Measurements from ENCODE around the gene TMEM239.
A peak's percentile ranks its signal among the peaks of the same experiment; 100 is the strongest.
"Not testable (repeated sequence)": the region's sequence is repeated elsewhere in the genome, so short reads cannot be mapped to it uniquely, and the experiment has no call there.

The TMEM239 gene

DNA sequence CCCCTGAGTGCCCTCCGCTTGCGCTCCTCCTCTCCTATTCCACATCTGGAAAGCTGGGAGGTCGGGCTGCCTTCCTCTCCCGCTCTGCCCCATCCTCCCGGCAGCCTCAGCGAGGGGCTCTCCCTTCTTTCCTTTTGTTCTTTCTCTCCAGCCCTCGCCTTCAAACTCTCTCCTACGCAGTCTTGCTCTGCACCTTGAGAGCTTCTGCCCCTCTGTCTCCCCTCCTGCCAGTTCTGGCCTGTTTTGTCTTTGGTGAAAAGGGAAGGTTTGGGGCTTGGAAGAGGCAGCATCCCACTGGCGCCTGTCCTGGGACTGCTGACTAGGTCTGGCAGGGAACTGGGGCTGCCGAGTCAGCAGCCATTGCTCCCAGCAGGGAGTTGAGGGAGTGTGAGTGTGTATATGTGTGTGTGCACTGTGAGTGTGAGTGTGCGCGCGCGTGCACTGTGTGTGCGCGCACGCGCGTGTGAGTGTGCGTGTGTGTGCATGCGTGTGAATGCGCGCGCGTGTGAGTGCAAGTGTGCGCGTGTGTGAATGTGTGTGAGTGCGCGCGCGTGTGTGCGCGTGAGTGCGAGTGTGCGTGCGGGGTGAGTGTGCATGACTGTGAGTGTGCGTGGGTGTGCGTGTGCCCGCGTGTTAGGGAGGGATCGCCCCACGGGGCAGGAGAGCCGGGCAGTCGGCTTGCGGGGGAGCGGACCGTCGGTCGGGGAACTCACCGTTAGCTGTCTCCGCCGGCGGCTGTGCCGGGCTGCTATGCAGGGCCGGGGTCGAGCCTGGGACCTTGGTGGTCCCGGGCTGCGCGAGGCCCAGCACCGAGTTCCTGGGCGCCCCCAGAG is 16.3 kb upstream of the TMEM239 start:
- no peak for DNase-seq

DNA sequence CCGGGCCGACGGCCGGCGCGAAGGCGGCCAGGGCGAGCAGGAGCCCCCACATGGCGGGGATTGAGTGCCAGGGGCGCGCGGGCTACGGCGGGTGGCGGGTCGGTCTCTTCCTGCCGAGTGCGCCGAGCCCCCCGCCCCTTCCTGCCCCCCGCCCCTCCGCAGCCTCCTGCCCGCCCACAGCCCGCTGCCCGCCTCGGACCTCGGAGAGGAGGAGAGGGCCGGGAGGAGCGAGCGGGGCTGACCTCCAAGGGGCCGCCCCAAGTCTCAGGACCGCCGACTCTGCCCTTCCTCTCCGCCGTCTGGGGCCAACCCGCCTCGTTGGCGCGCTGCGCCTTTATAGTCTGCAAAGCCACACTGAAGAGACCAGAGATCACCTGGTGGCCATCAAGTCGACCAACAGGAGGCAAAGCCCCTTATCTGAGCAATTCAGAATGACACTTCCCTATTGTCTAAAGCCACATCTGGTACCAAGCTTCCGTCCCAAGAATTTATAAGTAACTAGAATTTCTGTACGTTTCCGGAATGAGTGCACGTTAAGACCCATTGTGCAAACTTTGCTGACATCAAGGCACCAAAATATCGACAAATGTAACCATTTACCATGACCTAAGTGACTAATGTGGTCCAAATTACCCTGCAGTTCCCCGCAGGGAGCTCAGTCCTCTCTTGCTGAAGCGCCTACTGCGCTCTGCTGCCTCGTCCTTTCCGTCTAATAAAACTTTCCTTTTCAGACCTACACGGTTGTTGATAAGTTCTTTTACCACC is 15.5 kb upstream of the TMEM239 start, which contains the start of gene CPXM1:
TSS of gene CPXM1 (minus strand) at position 107 of the 765 bp plus-strand sequence. CDS start at position 52, 55 bp downstream.
- DNase-seq: peak; percentile 75

GRCh38 chr20:2801286-2801728 is 14.9 kb upstream of the TMEM239 start:
- DNase-seq: peak in 1 of 2 experiments; percentile 30

- DNase-seq: no peak
Measured at GRCh38 chr20:2804041-2804828, 11.9 kb upstream of the TMEM239 start.

DNA sequence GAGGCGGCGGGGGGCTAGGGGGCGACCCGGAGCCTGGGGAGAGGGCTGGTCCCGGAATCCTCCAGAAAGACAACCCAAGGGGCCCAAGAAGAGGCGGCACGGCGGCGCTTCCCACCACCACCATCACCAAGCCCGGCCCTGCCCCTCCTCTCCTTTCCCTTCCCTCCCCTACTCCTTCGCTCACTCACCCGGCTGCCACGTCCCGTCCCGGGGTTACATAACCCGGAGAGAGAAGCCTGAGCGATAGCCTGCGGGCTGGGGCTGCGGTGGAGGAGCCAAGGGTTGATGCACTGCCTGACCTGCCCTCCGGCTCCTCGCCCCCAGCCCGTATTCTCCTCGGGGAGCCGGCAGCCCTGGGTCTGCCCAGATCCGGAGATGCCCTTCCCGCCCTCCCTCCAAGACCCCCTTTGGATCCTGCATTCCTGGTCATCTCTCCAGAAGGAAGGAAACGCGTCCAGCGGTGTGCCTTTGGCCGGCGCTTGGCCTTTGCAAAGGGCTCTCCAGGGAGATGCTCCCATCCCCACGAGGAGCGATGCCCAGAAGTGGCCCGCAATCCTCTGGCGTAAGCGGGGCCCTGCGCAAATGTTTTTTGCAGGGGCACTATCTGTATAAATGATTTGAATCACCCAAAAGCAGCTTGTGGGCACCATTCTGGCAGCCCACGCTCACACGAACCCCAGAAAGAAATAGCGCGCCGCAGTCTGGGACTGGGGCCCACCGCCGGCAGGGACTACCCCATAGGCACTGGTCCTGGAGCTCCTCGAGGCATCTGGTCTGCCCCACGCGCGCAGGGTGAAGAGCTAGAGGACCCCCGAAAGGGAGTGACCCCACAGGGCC is 11.1 kb upstream of the TMEM239 start:
- DNase-seq: no peak

- DNase-seq: no peak
Measured at GRCh38 chr20:2805689-2806350, 10.3 kb upstream of the TMEM239 start.

GRCh38 chr20:2806351-2806701 is 9.8 kb upstream of the TMEM239 start:
- no peak for DNase-seq

DNA sequence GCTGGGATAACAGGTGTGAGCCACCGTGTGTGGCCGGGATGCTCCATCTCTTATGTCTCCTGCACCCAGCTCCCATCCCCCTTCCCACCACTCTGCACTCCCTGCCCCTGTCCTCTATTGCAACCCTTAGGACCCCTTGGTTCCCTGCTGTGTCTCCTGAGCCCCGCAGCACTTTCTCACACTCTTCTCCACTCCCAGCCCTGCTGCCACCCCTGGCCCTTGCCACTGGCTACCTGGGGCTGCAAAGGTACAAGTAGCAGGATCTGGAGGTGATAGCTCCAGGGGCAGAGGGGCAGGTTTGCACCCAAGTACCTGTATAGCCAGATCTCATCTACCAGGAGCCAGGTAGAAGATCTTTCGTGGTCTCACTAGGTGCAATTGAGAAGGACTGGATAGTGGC is 9.1 kb upstream of the TMEM239 start:
- DNase-seq: no peak

GRCh38 chr20:2807929-2808328 is 8.2 kb upstream of the TMEM239 start:
- not testable (repeated sequence) for DNase-seq

DNA sequence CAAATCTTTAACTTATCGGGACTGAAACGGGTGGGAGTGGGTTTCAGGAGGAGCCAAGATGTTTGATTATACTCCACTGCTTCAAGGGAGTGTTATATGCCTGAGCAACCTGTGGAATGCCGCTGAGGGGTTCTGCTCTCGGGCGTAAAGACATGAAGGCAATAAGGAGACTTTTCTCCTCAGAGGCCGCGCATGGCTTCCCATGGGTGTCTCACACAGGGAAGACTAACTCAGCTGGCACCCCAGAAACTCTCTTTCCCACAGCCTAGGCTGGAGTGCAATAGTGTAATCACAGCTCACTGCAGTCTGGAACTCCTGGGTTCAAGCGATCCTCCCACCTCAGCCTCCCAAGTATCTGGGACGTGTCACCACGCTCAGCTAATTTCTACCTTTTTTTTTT is 6.5 kb upstream of the TMEM239 start:
- DNase-seq: no peak

GRCh38 chr20:2812189-2812588 is 4.0 kb upstream of the TMEM239 start:
- no peak for DNase-seq

DNA sequence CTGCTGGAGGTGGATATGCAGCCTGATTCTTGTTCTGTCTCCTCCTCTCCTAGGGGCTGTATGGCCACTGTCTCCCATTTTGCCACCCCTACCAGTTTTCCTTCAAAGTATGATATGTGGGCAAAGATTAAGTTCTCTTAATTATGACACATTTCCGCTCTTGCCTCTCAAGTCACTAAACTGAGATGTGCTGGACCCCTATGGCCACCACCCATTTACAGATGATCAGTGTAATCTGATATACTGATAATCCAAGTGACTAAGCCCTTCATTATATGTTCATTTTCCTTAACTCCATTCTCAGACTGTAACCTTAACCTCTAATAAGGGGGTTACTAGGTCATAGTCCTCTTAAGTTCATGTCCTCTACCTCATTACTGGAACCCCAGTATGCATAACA is 2.1 kb upstream of the TMEM239 start:
- no peak for DNase-seq

DNA sequence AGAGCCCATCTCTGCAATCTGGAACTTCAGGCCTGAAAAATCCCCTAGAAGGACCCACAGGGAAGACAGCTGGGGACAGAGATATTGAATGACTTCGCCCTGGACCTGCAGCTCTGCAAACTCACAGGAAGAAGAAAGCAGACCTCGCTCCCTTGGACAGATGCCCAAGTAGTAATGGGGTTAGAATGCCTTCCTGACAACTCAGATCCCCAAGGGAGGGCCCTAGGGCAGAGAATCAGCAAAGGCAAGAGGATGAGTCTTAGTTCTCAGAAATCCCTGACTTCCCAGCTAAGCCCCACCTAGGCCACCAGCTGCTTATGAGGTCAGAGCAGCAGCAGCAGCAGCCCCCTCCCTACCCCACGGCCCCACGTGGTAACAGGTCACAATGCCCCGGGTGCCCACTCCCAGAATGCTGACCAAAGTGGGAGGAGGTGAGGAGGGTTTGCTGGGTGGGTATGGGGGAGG is 1.5 kb upstream of the TMEM239 start, which contains the start of gene C20orf141:
TSS of gene C20orf141 (plus strand) at position 401 of the 465 bp plus-strand sequence. CDS start 198 bp downstream, outside the sequence.
- peak; percentile 8 to 38 for DNase-seq

GRCh38 chr20:2815242-2815900 is 793 bp upstream of the TMEM239 start:
- DNase-seq: no peak

DNA sequence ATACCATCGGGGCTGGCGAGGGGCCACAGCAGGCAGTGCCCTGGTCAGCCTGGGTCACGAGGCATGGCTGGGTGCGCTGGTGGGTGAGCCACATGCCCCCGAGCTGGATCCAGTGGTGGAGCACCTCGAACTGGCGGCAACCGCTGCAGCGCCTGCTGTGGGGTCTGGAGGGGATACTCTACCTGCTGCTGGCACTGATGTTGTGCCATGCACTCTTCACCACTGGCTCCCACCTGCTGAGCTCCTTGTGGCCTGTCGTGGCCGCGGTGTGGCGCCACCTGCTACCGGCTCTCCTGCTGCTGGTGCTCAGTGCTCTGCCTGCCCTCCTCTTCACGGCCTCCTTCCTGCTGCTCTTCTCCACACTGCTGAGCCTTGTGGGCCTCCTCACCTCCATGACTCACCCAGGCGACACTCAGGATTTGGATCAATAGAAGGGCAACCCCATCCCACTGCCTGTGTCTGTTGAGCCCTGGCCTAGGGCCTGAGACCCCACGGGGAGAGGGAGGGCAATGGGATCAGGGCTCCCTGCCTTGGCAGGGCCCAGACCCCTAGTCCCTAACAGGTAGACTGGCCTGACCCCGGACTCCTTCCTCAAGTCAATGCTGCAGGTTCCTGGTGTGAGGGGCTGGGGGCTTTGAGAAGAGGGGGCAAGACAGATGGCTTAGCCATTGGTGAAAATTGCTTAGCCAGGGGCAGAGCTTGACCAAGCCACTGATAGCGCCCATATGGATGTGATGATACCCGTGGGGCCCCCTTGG is 598 bp downstream of the TMEM239 start:
- no peak for DNase-seq

DNA sequence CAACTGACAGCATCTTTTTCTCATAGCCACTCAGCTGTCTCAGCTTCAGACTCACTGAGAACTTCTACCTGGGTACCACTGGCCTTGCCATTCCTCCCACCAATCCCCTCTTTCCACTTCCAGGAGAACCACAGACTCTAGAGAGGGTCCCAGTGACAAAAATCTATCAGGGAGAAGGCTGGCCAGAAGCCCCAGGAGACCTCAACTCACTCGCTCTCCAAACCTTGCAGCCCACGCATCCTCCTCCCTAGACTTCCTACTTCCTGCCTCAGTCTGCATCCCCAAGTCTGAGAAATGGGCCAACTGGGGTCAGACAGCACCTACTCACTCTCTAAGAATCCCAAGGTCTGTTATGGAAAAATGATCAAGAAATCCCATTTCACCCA is 1.2 kb downstream of the TMEM239 start:
- no peak for DNase-seq

DNA sequence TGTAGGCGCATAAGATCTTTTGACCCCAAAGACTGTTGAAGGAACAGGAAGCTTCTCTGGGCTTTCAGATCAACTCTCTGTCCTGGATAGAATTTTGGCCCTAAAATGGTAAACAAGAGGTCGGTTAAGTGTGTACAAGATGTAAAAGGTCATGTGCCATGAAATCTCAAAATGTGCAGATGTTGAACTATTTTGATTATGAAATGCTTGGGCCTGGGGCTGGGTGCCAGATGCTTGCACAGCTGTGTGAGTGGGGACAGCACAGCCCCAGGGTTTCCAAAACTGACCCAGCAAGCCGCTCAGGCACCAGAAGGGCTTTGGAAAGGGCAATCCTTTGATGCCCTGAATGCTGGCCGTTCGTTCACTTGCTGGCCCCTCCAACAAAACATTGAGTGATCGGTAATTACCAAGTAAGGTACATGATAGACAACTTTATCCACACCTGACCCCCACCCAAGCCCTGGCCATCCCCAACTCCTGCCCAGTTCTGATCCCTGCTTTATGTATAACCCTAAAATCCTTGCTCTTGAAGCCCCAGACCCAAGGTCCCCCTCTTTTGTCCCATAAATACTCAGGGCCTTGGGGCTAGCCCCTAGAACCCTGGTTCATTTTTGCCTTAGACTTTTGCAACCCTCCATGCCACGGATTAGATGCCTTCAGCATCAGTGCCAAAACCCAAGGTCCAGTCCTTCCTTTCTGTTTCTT is 1.9 kb downstream of the TMEM239 start:
- no peak for DNase-seq

DNA sequence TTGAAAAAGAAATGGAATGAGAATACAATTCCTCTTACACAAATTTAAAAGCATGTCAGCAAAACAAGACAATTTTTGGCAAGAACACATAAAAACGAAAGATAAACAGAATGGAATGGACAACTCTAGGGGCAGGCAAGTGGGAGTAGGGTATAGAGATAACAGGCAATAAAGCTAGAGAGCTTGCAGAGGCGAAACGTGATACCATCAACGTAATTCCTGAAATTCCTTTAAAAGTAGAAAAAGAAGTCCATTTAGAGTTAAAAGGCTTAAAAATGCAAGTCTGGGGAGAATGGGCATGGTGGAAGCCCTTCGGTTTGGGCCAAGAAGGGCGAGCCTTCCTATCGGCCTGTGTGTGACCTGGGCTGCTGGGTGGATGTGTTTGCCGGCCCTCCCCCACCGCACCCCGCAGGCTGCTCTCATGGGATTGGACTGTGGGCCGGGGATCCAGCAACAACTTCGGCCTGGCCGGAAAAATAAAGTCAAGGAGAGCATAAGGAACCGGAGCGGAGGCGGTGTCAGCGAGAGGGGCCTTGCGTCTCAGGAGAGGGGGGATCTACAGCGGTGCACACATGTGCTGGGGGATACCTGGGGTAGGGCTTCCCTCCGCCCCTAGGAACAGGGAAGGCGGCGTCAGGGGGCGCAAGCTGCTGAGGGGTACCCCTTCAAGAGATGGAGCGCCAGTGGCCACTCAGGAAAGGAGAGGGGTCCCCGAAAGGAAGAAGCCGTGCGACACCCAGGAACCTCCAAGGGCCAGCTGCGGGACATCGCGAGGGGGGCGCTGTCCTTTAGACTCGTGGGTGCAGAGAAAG is 4.1 kb downstream of the TMEM239 start:
- DNase-seq: no peak

Data from AML-193 (cell line).